Activated CD4-positive, alpha-beta T cell treated with anti-CD3 and anti-CD28 coated beads, Interleukin-2, Interleukin-4, amounts not matched to agents 100 ng/mL and 50 ng/mL, durations not matched to agents 16 hours and 8 hours (primary cell): ENCODE measurements around the gene BAIAP2L1.
A peak's percentile ranks its signal among the peaks of the same experiment; 100 is the strongest.

Source experiments
- DNase-seq: peaks from one replicate; pipeline ENCODE4 v3.0.0-alpha.2; 2020; ENCODE audit warnings: low spot score

The BAIAP2L1 gene

DNA sequence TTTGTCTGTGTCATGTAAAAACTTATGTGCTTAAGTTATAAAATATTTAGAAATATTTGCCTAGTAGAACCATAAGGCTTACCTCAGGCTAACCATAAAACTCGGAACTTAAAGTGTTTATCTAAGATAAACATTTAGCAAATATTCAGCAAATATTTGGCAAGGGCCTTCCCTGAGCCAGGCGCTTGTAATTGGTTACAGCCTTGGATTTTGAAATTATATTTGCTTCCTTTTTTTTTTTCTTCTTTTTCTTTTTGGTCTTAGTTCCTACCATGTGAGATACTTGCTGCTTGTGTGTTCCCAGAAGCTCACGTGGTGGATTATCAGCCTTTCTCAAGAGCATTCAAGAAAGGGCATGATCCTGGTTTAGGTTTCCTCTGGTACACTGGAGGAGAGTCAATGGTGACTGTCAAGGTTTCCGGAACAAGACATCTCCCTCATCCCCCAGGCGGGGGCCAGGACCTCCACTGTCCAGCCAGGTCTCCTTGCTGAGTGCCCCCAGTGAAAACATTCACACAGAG lies 124.6 kb downstream of the BAIAP2L1 start:
- DNase-seq, result no peak

DNA sequence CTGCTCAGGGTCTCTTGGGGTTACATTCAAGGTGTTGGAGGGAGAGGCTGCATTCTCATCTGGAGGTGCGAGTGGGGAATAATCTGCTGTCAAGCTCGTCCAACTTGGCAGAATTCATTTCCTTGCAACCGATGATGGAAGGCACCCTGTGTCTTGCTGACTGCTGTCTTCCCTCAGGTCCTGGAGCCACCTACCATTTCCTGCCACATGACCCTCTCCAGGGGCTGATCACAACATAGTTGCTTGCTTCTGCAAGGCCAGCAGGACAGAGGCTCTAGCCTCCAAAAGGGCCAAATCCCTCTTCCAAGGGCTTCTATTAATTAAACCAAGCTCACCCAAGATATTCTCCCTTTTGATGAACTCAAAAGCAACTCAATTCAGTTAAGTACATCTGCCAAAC lies 133.6 kb downstream of the BAIAP2L1 start:
- DNase-seq, result no peak

DNA sequence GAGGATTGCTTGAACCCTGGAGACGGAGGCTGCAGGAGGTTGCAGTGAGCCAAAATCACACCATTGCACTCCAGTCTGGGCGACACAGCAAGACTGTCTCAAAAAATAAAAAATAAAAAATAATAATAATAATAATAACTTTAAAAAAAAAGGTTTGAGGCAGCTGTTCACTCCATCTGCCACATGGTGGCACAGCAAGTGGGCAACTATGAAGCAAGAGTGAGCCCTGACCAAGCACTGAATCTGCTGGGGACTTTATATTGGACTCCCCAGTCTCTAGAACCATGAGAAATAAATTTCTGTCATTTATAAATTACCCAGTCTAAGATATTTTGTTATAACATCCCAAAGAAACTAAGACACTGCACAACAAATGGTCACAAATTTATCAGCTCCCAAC lies 134.1 kb downstream of the BAIAP2L1 start:
- DNase-seq, result no peak

DNA sequence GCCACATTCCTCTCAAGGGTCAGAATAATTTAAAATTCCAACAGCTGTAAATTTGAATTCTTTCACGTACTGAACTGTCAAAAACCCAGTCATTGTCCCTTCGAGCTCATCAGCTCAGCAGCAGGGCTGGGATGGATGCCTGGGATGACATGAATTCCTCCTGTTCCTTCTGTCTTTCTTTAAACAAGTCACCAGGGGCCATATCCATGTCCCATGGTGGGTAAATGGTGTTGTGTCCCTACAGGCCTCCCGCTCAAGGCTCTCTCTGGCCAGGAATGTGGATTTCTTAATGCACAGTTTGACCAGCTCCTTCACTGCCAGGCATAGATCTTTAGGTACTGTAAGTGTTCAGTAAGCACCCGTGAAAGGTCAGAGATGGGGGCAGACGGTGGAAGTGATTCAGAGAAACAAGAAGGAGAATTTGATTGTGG lies 135.0 kb downstream of the BAIAP2L1 start:
- no peak for DNase-seq

DNA sequence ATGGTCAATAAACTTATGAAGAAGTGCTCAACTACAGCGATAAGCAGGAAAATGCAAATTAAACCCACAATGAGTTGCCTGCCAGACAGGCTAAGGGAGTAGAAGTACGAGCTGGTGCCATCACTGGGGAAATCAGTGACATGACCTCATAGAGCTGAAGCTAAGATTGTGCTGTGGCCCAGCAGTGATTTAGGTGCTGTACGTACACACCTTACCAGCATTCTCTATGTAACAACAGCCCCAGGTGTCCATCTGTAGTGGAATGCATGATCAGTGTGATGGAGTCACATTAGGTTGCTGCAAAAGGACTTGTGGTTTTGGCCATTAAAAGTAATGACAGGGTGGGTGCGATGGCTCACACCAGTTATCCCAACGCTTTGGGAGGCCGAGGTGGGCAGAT lies 143.2 kb downstream of the BAIAP2L1 start:
- DNase-seq, result no peak

DNA sequence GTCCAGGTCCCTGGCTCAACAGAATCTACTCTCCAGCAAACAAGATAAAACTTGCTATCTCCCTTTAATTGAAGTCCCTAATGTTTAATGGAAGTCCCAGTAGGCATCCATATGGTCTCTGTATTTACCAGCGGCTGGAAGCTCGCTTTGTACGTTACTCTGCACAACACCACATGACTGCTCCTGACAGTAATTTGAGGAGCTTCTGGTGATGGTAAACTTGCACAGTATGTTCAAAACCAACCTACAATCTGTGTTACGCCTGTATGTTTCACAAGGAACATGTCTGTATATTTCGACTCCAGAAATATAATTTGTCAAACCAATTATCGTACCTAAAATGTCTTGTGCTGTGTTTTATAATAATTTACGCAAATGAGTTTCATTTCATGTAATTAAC lies 144.5 kb downstream of the BAIAP2L1 start:
- no peak for DNase-seq

DNA sequence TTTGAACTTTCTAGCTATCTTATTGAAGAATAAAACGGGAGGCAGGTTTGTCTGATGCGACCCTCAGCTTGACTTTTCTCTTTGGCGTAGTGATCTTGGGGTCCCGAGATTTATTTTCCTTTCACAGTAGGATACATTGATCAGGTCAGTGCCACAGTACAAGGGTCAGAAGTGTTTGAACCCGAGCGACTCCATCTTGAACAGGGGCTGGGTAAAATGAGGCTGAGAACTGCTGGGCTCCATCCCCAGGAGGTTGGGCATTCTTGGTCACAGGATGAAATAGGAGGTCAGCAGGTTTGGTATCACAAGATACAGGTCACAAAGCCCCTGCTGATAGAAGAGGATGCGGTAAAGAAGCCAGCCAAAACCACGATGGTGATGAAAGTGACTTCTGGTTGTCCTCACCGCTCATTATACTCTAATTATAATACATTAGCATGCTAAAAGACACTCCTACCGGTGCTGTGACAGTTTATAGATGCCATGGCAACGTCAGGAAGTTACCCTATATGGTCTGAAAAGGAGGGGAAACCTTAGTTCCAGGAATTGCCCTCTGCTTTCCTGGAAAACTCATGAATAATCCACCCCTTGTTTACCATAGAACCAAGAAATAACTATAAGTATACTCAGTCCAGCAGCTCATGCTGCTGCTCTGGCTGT lies 145.8 kb downstream of the BAIAP2L1 start:
- peak; percentile 55 for DNase-seq

DNA sequence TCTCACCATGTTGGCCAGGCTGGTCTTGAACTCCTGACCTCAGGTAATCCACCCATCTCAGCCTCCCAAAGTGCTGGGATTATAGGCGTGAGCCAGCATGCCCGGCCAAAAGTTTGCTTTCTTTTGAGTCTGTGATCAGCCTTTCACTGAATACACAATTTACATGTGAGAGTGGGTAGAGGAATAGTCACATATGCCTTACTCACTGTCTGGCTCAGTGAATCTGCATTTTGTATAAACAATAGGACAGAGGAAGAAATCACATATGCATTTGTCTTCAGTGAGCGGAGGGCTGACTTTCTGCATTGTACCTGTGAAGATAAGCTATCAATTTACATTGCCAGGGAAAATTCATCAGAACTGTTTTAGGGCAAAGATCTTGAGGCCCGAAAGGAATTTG lies 146.4 kb downstream of the BAIAP2L1 start:
- DNase-seq, result no peak

DNA sequence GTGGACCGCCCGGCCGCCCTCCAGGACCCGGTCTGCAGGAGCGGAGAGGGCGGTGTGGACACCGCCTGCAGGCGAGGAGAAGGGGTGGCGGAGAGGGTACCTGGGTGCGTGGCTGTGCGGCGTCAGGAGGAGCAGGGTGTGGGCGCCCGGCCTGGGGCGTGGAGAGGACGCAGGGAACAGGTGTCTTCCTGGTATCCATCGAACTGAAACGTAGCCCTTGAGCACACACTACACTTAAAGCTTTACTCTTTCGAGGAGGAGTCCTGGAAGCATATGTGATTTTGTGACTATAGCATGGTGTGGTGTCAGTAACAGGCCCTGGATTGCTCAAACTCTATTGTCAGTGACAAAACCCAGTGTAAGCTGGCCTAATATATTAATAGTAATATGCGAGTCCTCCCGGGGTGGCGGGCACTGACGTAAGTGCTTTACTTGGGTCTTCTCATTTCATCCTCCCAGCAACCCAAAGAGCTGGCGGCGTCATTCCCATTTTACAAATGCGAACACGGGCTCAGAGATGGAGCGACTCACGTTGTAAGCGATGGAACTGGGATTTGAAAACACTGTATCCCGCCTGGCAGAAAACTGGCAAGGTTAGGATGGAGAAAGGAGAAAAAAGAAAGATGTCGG lies 148.3 kb downstream of the BAIAP2L1 start:
- no peak for DNase-seq

DNA sequence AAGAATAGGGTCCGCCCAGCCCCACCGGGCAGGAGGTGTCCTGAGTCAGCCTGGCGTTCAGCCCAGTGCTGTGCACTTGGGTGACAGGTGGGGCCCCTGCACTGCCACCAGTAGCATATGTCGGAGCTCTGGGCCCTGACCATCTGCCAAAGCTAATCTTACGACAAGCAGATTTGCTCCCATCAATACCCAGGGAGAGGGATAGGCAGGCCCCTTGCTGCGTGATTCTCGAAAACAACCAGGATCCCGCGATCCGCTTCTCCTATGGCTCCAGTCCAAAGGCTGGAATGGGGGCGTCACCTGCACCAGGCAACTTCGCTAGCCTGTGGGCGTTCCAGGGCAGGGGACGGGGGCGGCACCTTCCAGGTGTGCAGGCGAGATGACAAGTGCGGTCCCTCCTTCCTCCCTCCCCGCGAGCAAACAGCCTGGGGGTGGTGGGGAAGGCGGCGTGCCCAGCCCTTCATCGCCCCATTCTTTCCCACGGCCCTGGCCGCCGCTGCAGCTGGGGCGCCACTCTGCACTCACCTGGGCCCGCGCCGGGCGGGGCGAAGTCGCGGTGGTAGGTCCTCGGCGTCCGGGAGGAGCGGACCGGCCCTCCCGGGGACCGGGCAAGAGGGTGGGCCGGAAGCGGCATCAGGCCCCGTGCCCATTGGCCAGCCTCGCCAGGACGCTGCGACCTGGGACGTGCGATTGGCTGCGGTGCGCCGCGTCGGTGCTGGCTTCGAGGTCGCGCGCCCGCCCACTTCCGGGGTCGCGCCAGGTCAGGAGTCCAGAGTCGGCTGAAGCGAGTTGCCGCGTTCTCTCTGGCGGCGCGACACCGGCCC lies 149.1 kb downstream of the BAIAP2L1 start, which contains the start of gene TECPR1:
TSS of gene TECPR1 (minus strand) at position 632 of the 824 bp plus-strand sequence. CDS start 6,086 bp downstream, outside the sequence.
- peak; percentile 93 for DNase-seq

DNA sequence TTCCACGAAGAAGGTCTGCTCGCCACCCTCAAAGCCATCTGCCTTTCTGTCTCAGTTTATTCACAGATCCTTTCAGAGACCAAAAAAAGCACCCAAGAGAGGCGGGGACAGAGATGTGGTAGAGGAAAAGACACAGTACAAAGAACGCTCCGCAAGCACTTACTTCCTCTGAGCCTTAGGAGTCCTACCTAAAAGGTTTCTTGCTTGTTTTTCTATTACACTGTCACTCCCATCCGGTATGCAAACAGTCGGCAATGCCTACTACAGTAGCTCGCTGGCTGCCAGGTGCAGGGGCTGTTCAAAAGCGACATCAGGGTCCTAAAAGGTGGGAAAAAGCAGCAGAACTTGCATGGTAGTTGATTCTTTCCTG lies 149.7 kb downstream of the BAIAP2L1 start:
- DNase-seq, result peak; percentile 28

DNA sequence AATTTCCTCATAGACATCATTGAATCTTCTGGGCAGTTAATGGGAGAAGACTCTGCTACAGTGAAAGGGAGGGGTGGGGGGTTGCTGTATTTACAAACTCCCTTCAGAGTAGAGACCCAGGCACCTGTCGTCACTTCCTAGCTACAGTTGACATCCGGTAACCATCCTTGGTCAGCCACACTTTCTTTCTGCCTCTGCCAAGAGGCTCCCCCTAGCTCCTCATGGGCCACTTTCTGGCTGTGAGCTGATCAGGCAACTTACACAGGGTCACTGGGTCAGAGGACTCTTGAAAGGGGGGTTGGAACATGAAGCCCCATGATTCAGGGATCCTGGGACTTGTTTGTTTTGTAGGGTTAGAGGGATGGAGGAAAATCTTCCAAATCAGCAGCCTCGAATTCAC lies 150.1 kb downstream of the BAIAP2L1 start:
- peak; percentile 59 for DNase-seq

DNA sequence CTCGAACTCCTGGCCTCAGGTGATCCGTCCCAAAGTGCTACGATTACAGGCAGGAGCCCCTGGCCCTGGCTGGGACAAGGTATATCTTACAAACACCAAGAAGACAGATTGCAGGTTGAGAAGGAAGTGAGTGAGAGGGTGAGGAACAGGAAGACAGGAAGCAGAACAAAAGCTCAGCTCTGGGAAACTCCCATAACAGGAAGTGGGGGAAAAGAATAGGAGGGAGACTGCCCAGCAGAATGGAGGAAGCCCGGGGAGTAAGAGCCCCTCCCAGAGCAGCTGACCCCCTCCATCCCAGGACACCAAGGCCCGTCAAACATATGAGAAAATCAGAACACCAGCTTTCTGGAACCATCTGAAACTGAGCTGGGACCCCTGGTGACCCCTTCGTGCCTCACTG lies 151.8 kb downstream of the BAIAP2L1 start:
- no peak for DNase-seq

DNA sequence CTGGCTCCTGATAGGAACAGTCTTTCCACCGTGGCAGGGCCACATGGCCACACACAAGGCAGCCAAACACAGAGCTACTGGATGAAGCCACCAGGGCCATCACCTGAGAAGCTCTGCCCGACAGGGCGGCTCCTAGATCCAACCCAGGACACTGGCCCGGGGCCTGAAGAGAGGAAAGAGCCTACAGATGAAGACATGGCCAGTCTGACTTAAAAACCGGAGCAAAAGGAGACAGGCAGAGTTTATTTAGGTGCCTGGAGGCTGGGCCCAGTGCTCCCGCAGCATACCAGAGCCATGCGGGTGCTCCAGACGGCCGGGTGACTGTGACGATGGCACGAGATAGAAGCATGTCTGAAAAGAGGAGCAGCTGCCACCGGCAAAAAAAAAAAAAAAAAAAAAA lies 152.7 kb downstream of the BAIAP2L1 start:
- no peak for DNase-seq

DNA sequence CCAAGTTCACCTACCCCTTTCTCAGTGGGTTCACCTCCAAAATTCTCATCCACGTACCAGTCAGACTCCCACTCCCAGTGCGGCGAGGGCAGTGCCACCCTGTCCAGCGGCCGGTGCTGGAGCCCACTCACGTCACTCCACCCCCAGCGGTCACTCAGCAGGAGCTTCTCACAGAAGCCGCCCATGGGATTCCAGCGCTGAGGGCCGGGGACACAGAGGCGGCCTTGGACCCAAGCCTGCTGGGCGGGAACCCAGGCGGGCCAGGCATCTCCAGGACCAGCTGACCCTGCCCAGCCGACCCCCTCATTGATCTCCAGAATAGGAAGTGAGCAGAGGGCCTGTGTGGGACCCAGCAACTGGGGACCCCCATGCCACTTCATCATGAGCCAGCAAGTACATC lies 156.0 kb downstream of the BAIAP2L1 start:
- no peak for DNase-seq

DNA sequence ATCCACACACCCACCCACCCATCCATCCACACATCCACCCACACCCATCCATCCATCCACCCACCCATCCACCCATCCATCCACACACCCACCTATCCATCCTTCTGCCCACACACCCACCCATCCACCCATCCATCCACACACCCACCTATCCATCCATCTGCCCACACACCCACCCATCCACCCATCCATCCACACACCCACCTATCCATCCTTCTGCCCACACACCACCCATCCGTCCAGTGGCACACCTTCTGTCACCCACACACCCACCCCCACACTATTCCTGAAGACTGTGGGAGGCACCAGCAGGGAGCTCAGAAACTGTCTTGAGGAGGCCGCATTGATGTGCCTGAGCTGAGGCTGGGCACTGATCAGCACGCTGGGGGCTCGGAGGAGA lies 158.0 kb downstream of the BAIAP2L1 start:
- no peak for DNase-seq

DNA sequence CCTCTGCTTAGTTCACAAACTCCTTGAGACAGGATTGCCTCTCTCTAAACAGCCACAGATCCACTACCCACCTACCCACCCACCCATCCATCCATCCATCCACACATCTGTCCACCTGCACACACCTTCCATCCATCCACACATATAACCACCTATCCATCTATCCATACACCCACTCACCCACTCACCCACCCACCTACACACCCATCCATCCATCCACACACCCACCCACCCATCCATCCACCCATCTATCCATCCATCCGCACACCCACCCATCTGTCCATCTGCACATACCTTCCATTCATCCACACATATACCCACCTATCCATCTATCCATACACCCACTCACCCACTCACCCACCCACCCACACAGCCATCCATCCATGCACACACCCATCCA lies 158.5 kb downstream of the BAIAP2L1 start:
- DNase-seq, result no peak

DNA sequence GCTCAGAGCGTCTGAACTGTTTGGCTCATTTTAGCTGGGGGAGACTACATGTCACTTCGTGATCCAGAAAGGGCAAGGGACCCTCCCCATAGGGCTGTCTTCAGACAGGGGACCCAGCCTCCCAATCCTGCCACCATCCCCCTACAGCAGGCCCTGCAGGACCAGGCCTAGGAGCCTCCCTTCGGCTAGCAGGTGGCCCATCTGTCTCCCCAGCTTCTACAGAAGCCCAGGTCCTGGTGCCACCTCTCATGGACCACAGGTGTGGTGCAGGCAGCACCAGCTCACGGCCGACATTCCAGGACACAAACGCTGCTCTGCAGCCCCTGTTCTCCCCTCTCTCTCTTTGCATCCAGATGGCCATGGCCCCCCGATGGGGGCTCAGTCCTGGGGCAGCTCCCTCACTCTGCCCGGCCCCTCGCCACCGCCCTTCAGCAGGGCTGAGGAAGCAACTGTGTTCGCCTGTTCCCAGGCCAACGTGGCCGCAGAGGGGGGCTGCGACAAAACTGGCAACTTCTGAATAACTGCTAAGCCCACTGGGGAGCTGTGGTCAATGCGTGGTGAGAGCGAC lies 159.1 kb downstream of the BAIAP2L1 start:
- no peak for DNase-seq
